ENCODE measurements around the gene CWC15. TPM values are rescaled to one million over a fixed set of nuclear protein-coding genes. Genes with fewer than 3 reads are reported as not detected.

The CWC15 gene
- polyA plus RNA-seq, 1 donor from 2014 or later, result 151 TPM

DNA sequence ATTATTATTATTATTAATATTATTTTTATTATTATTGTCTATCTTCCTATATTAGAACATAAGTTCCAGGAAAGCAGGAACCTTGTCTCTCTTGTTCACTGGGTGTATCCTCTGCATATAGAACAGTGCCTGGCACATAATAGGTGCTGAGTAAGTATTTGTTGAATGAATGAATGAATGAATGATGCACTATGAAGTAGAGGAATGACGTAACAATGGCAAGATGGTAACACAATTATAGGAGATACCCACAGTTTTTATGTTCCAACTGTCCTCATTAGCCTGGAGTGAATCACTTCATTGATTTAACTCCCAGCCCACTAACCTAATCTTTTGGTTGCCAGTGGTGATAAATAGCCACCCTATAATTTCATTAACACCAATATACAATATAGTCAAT, 2.2 kb upstream of the CWC15 start:
- H3K9me2 ChIP-seq (ENCODE audit: insufficient read depth, low read length), result no peaks in the 10 kb centered on the region
- no peak overlapping the region for H3K4me2 ChIP-seq (ENCODE audit: low read length)
- H3K27me3 ChIP-seq (ENCODE audit: insufficient read depth, low read depth, low read length), result no peaks in the 10 kb centered on the region
- no peaks in the 10 kb centered on the region for H3K36me3 ChIP-seq (ENCODE audit: insufficient read depth, low read length)
- H3K4me3 ChIP-seq (ENCODE audit: low read length), result no peak overlapping the region
- H3K9ac ChIP-seq (ENCODE audit: low read length), result no peak overlapping the region
- peaks cover 3% of the 10 kb centered on the region for H3F3A ChIP-seq (ENCODE audit: insufficient read depth, low read length, poor library complexity, severe bottlenecking)
- H2AFZ ChIP-seq (ENCODE audit: low read depth, low read length), result no peak overlapping the region
- H4K20me1 ChIP-seq (ENCODE audit: insufficient read depth), result no peaks in the 10 kb centered on the region
- H3K9me3 ChIP-seq (ENCODE audit: low read length), result no peaks in the 10 kb centered on the region
- peaks cover 15% of the 10 kb centered on the region for H3K79me2 ChIP-seq (replicated peaks; ENCODE audit: insufficient read depth, low read length)
- no peak overlapping the region for H3K27ac ChIP-seq (ENCODE audit: low read length)
- TF ChIP-seq REST (IDR thresholded peaks at IDR 0.05; ENCODE audit: borderline replicate concordance), result no peak
- no peak for TF ChIP-seq POLR2AphosphoS5 (IDR thresholded peaks at IDR 0.05)
- TF ChIP-seq, protein P1, sequence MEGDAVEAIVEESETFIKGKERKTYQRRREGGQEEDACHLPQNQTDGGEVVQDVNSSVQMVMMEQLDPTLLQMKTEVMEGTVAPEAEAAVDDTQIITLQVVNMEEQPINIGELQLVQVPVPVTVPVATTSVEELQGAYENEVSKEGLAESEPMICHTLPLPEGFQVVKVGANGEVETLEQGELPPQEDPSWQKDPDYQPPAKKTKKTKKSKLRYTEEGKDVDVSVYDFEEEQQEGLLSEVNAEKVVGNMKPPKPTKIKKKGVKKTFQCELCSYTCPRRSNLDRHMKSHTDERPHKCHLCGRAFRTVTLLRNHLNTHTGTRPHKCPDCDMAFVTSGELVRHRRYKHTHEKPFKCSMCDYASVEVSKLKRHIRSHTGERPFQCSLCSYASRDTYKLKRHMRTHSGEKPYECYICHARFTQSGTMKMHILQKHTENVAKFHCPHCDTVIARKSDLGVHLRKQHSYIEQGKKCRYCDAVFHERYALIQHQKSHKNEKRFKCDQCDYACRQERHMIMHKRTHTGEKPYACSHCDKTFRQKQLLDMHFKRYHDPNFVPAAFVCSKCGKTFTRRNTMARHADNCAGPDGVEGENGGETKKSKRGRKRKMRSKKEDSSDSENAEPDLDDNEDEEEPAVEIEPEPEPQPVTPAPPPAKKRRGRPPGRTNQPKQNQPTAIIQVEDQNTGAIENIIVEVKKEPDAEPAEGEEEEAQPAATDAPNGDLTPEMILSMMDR (IDR thresholded peaks at IDR 0.05; ENCODE audit: poor library complexity, severe bottlenecking), result no peak
- TF ChIP-seq SMC3 (conservative IDR thresholded peaks at IDR 0.05; ENCODE audit: poor library complexity), result no peak
- TF ChIP-seq TAF1 (IDR thresholded peaks at IDR 0.05; ENCODE audit: low read depth), result no peak
- no peak for TF ChIP-seq EZH2 (IDR thresholded peaks at IDR 0.05; ENCODE audit: borderline replicate concordance, insufficient read depth, low read length, poor library complexity, severe bottlenecking)
- TF ChIP-seq MXI1 (conservative IDR thresholded peaks at IDR 0.05; ENCODE audit: poor library complexity, severe bottlenecking), result no peak
- TF ChIP-seq RAD21 (conservative IDR thresholded peaks at IDR 0.05), result no peak
- TF ChIP-seq EP300 (conservative IDR thresholded peaks at IDR 0.05; ENCODE audit: poor library complexity, severe bottlenecking), result no peak

- H3K36me3 ChIP-seq (ENCODE audit: insufficient read depth, low read length), result no peaks in the 10 kb centered on the region
- H3F3A ChIP-seq (ENCODE audit: insufficient read depth, low read length, poor library complexity, severe bottlenecking), result peaks cover 3% of the 10 kb centered on the region
- H2AFZ ChIP-seq (ENCODE audit: low read depth, low read length), result peak overlapping the region; percentile 95
- no peaks in the 10 kb centered on the region for H3K9me2 ChIP-seq (ENCODE audit: insufficient read depth, low read length)
- peak overlapping the region; percentile 92 for H3K9ac ChIP-seq (ENCODE audit: low read length)
- TF ChIP-seq POLR2AphosphoS5 (IDR thresholded peaks at IDR 0.05) (no peak), MXI1 (conservative IDR thresholded peaks at IDR 0.05; ENCODE audit: poor library complexity, severe bottlenecking) (no peak), SMC3 (conservative IDR thresholded peaks at IDR 0.05; ENCODE audit: poor library complexity) (no peak), EP300 (conservative IDR thresholded peaks at IDR 0.05; ENCODE audit: poor library complexity, severe bottlenecking) (no peak), EZH2 (IDR thresholded peaks at IDR 0.05; ENCODE audit: borderline replicate concordance, insufficient read depth, low read length, poor library complexity, severe bottlenecking) (no peak), RAD21 (conservative IDR thresholded peaks at IDR 0.05) (no peak), REST (IDR thresholded peaks at IDR 0.05; ENCODE audit: borderline replicate concordance) (no peak), TAF1 (IDR thresholded peaks at IDR 0.05; ENCODE audit: low read depth) (no peak)
- TF ChIP-seq, protein P1 (IDR thresholded peaks at IDR 0.05; ENCODE audit: poor library complexity, severe bottlenecking), result no peak
- H3K79me2 ChIP-seq (replicated peaks; ENCODE audit: insufficient read depth, low read length), result peaks cover 15% of the 10 kb centered on the region
- H4K20me1 ChIP-seq (ENCODE audit: insufficient read depth), result no peaks in the 10 kb centered on the region
- H3K4me2 ChIP-seq (ENCODE audit: low read length), result peak overlapping the region; percentile 81
- no peaks in the 10 kb centered on the region for H3K9me3 ChIP-seq (ENCODE audit: low read length)
- H3K27ac ChIP-seq (ENCODE audit: low read length), result peak overlapping the region; percentile 79
- no peaks in the 10 kb centered on the region for H3K27me3 ChIP-seq (ENCODE audit: insufficient read depth, low read depth, low read length)
- H3K4me3 ChIP-seq (ENCODE audit: low read length), result peak overlapping the region; percentile 80
Observed at GRCh38 chr11:94974178-94974577, 822 bp upstream of the CWC15 start.

All from neural cell (in vitro differentiated cells).